ENCODE measurements around the gene RANBP9. TPM values are rescaled to one million over a fixed set of nuclear protein-coding genes. Genes with fewer than 3 reads are reported as not detected.

RANBP9 gene
- total and polyA plus RNA-seq, 9 of the 15 experiments (the other 6 are each of a cell fraction or from before 2014, with no cell fraction given) = 27.5 to 130 (median 61.5) TPM

DNA sequence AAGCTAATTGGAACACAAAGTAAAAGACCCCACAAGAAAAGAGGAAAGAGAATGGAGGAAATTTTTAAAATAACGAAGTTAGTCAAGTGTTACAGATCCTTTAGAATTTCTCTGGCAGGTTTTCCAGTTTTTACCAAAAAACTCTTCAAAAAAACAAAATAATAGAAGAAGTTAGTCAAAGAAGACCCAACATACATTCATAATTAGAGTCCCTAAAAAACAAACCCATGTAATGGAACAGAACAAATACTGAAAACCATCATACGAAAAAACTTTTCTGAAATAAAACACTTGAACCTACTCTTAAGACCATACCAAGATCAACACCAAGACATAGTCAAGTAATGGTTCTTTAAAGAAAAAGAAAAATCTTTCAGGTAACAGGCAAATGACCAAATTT, 31.6 kb downstream of the RANBP9 start (continued):
- TF ChIP-seq, protein P1, sequence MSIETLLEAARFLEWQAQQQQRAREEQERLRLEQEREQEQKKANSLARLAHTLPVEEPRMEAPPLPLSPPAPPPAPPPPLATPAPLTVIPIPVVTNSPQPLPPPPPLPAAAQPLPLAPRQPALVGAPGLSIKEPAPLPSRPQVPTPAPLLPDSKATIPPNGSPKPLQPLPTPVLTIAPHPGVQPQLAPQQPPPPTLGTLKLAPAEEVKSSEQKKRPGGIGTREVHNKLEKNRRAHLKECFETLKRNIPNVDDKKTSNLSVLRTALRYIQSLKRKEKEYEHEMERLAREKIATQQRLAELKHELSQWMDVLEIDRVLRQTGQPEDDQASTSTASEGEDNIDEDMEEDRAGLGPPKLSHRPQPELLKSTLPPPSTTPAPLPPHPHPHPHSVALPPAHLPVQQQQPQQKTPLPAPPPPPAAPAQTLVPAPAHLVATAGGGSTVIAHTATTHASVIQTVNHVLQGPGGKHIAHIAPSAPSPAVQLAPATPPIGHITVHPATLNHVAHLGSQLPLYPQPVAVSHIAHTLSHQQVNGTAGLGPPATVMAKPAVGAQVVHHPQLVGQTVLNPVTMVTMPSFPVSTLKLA (conservative IDR thresholded peaks at IDR 0.05) = 0 out of 4 replicates have a peak, but pooled peaks of 1 of the 2 experiments have one; percentile 12
- no peak for TF ChIP-seq TSC22D4 (tag; IDR thresholded peaks at IDR 0.05)
- TF ChIP-seq ADNP (tag; IDR thresholded peaks at IDR 0.05) = 0 out of 2 replicates have a peak, but pooled peaks have one; percentile 24
- TF ChIP-seq, protein P2, sequence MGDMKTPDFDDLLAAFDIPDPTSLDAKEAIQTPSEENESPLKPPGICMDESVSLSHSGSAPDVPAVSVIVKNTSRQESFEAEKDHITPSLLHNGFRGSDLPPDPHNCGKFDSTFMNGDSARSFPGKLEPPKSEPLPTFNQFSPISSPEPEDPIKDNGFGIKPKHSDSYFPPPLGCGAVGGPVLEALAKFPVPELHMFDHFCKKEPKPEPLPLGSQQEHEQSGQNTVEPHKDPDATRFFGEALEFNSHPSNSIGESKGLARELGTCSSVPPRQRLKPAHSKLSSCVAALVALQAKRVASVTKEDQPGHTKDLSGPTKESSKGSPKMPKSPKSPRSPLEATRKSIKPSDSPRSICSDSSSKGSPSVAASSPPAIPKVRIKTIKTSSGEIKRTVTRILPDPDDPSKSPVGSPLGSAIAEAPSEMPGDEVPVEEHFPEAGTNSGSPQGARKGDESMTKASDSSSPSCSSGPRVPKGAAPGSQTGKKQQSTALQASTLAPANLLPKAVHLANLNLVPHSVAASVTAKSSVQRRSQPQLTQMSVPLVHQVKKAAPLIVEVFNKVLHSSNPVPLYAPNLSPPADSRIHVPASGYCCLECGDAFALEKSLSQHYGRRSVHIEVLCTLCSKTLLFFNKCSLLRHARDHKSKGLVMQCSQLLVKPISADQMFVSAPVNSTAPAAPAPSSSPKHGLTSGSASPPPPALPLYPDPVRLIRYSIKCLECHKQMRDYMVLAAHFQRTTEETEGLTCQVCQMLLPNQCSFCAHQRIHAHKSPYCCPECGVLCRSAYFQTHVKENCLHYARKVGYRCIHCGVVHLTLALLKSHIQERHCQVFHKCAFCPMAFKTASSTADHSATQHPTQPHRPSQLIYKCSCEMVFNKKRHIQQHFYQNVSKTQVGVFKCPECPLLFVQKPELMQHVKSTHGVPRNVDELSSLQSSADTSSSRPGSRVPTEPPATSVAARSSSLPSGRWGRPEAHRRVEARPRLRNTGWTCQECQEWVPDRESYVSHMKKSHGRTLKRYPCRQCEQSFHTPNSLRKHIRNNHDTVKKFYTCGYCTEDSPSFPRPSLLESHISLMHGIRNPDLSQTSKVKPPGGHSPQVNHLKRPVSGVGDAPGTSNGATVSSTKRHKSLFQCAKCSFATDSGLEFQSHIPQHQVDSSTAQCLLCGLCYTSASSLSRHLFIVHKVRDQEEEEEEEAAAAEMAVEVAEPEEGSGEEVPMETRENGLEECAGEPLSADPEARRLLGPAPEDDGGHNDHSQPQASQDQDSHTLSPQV (IDR thresholded peaks at IDR 0.05) = 0 out of 2 replicates have a peak, but pooled peaks have one; percentile 54
- no peak for TF ChIP-seq RBFOX2 (IDR thresholded peaks at IDR 0.05; ENCODE audit: low read depth, low read length)
- TF ChIP-seq TEAD1 (CRISPR knock-in tag; IDR thresholded peaks at IDR 0.05) = no peak
- TF ChIP-seq GATAD2B (IDR thresholded peaks at IDR 0.05; ENCODE audit: borderline replicate concordance) = 0 out of 2 replicates have a peak, but pooled peaks have one; percentile 45
- TF ChIP-seq EP300 (IDR thresholded peaks at IDR 0.05; ENCODE audit: low read length) = no peak

Data from K562 (cell line).